ENCODE measurements around the gene CREB3.

GRCh38 chr9:35750256-35750531, 17.7 kb downstream of the CREB3 start:
- TF ChIP-seq POLR2A (IDR thresholded peaks at IDR 0.05) (no peak), CTCF (IDR thresholded peaks at IDR 0.05) (no peak), POLR2AphosphoS5 (IDR thresholded peaks at IDR 0.05; ENCODE audit: insufficient read depth in 1 of 2, low read depth in 1 of 2) (no peak)

Measured in vagina (tissue), 2 donors.